Measurements from ENCODE around the gene PROK1. TPM values are rescaled to one million over a fixed set of nuclear protein-coding genes. Genes with fewer than 3 reads are reported as not detected.

The PROK1 gene
- total RNA-seq, 2 experiments from 2014 or later: not detected

DNA sequence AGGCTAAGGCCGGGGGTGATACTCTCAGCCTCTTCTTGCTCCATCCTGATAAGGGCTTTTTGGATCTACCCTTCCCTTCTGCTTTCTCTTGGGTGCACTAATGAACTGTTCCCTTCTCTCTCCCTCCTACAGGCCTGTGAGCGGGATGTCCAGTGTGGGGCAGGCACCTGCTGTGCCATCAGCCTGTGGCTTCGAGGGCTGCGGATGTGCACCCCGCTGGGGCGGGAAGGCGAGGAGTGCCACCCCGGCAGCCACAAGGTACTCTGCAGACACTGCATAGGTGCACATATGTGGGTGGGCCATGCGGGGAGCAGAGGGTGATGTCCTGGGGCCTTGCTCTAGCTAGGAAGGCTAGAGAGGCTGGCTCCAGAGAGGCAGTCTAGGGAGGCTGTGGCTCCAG, 2.9 kb downstream of the PROK1 start:
- H3K4me3 ChIP-seq (ENCODE audit: low read length): no peak overlapping the region
- intact Hi-C loops (cut with DNase I, micrococcal nuclease): no loop called here
- H3K9me3 ChIP-seq (ENCODE audit: control insufficient read depth in 1 of 2, insufficient read depth in 1 of 2, low read length in 2 of 2): no peaks in the 10 kb centered on the region
- no peaks in the 10 kb centered on the region for H3K36me3 Mint-ChIP-seq (ENCODE audit: low read depth)
- POLR2A ChIA-PET: no interaction called here
- no peaks in the 10 kb centered on the region for H3K4me1 ChIP-seq (ENCODE audit: insufficient read depth, low read length)
- H3K27ac Mint-ChIP-seq: no peak overlapping the region
- H3K4me3 Mint-ChIP-seq: no peak overlapping the region
- peaks cover 10% of the 10 kb centered on the region for H3K27me3 Mint-ChIP-seq
- no peak overlapping the region for H3K27ac ChIP-seq (ENCODE audit: low read depth in 1 of 2, low read length in 2 of 2)
- no peaks in the 10 kb centered on the region for H3K4me1 Mint-ChIP-seq (ENCODE audit: low read depth)
- TF ChIP-seq, protein P1, sequence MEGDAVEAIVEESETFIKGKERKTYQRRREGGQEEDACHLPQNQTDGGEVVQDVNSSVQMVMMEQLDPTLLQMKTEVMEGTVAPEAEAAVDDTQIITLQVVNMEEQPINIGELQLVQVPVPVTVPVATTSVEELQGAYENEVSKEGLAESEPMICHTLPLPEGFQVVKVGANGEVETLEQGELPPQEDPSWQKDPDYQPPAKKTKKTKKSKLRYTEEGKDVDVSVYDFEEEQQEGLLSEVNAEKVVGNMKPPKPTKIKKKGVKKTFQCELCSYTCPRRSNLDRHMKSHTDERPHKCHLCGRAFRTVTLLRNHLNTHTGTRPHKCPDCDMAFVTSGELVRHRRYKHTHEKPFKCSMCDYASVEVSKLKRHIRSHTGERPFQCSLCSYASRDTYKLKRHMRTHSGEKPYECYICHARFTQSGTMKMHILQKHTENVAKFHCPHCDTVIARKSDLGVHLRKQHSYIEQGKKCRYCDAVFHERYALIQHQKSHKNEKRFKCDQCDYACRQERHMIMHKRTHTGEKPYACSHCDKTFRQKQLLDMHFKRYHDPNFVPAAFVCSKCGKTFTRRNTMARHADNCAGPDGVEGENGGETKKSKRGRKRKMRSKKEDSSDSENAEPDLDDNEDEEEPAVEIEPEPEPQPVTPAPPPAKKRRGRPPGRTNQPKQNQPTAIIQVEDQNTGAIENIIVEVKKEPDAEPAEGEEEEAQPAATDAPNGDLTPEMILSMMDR (IDR thresholded peaks at IDR 0.05): no peak
- ATAC-seq (ENCODE audit: poor library complexity) (no peak), DNase-seq (no peak)
- CTCF ChIA-PET: interaction anchor here (1.1 kb wide), 1 partner anchor 257 kb away, joined by 4 read pairs; no protein-coding TSS in a partner anchor
- no peaks in the 10 kb centered on the region for H3K9me3 Mint-ChIP-seq
- H3K36me3 ChIP-seq (ENCODE audit: insufficient read depth, low read length): no peaks in the 10 kb centered on the region
- no peaks in the 10 kb centered on the region for H3K27me3 ChIP-seq (ENCODE audit: control insufficient read depth in 1 of 2, insufficient read depth in 2 of 2, low read length in 2 of 2)

DNA sequence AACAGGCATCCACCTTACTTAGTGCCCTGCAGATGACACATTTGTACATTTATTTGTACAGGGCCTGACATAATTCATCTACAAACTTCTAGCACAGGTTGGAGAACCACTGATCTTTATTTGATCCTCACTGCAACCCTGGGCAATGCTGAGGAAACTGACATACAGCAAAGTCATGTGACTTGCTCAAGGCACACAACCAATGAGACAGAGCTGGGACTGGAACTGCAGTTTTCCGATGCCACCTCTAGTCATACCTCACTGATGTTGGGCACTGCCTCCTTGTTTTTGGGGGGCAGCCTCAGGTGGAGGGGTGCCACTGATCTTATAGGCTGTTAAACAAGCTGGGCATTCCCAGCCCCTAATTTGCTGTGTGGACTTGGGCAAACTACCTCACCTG, 3.4 kb downstream of the PROK1 start:
- Histone ChIP-seq H3K4me3 (ENCODE audit: low read length) (no peak overlapping the region), H3K27ac (ENCODE audit: low read depth in 1 of 2, low read length in 2 of 2) (no peak overlapping the region), H3K9me3 (ENCODE audit: control insufficient read depth in 1 of 2, insufficient read depth in 1 of 2, low read length in 2 of 2) (no peaks in the 10 kb centered on the region), H3K4me1 (ENCODE audit: insufficient read depth, low read length) (no peaks in the 10 kb centered on the region), H3K27me3 (ENCODE audit: control insufficient read depth in 1 of 2, insufficient read depth in 2 of 2, low read length in 2 of 2) (no peaks in the 10 kb centered on the region), H3K36me3 (ENCODE audit: insufficient read depth, low read length) (no peaks in the 10 kb centered on the region)
- H3K4me3 Mint-ChIP-seq: no peak overlapping the region
- no peaks in the 10 kb centered on the region for H3K4me1 Mint-ChIP-seq (ENCODE audit: low read depth)
- intact Hi-C loops (cut with DNase I, micrococcal nuclease): no loop called here
- peaks cover 10% of the 10 kb centered on the region for H3K27me3 Mint-ChIP-seq
- POLR2A ChIA-PET: no interaction called here
- TF ChIP-seq, protein P1 (IDR thresholded peaks at IDR 0.05): no peak
- H3K9me3 Mint-ChIP-seq: no peaks in the 10 kb centered on the region
- ATAC-seq (ENCODE audit: poor library complexity): no peak
- DNase-seq: no peak
- CTCF ChIA-PET: no interaction called here
- no peak overlapping the region for H3K27ac Mint-ChIP-seq
- no peaks in the 10 kb centered on the region for H3K36me3 Mint-ChIP-seq (ENCODE audit: low read depth)

DNA sequence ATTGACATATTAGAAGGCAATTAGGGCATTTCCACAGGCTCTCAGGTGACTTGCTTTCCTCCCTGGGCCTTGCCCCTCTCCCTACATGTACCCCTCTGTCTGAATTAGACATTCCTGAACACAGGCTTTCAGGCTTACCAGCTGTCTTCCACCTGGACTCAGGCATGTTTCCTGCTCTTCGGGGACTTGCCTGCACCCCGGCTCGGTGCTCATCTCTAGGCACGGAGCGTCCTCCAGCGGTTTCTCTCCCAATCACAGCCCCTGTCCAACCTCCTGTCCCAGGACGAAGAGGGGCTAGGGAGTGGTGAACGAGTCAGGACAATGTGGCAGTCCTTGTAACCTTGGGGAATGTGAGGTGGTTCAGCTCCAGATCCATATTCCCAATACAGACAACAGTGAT, 4.2 kb downstream of the PROK1 start:
- H3K36me3 Mint-ChIP-seq (ENCODE audit: low read depth): no peaks in the 10 kb centered on the region
- H3K27me3 Mint-ChIP-seq: peaks cover 10% of the 10 kb centered on the region
- H3K27ac Mint-ChIP-seq: no peak overlapping the region
- H3K4me1 ChIP-seq (ENCODE audit: insufficient read depth, low read length): no peaks in the 10 kb centered on the region
- no peak overlapping the region for H3K4me3 Mint-ChIP-seq
- CTCF ChIA-PET: interaction anchor here (1.3 kb wide), 1 partner anchor 258 kb away, joined by 3 read pairs; no protein-coding TSS in a partner anchor
- H3K4me3 ChIP-seq (ENCODE audit: low read length): no peak overlapping the region
- H3K4me1 Mint-ChIP-seq (ENCODE audit: low read depth): no peaks in the 10 kb centered on the region
- intact Hi-C loops (cut with DNase I, micrococcal nuclease): no loop called here
- DNase-seq (no peak), ATAC-seq (ENCODE audit: poor library complexity) (no peak)
- no peak overlapping the region for H3K27ac ChIP-seq (ENCODE audit: low read depth in 1 of 2, low read length in 2 of 2)
- H3K36me3 ChIP-seq (ENCODE audit: insufficient read depth, low read length): no peaks in the 10 kb centered on the region
- H3K9me3 Mint-ChIP-seq: no peaks in the 10 kb centered on the region
- no peaks in the 10 kb centered on the region for H3K9me3 ChIP-seq (ENCODE audit: control insufficient read depth in 1 of 2, insufficient read depth in 1 of 2, low read length in 2 of 2)
- TF ChIP-seq, protein P1 (IDR thresholded peaks at IDR 0.05): no peak
- POLR2A ChIA-PET: no interaction called here
- no peaks in the 10 kb centered on the region for H3K27me3 ChIP-seq (ENCODE audit: control insufficient read depth in 1 of 2, insufficient read depth in 2 of 2, low read length in 2 of 2)

Data from CD4-positive, alpha-beta T cell (primary cell).